ENCODE data around the gene IL22RA2.

Gene IL22RA2

DNA sequence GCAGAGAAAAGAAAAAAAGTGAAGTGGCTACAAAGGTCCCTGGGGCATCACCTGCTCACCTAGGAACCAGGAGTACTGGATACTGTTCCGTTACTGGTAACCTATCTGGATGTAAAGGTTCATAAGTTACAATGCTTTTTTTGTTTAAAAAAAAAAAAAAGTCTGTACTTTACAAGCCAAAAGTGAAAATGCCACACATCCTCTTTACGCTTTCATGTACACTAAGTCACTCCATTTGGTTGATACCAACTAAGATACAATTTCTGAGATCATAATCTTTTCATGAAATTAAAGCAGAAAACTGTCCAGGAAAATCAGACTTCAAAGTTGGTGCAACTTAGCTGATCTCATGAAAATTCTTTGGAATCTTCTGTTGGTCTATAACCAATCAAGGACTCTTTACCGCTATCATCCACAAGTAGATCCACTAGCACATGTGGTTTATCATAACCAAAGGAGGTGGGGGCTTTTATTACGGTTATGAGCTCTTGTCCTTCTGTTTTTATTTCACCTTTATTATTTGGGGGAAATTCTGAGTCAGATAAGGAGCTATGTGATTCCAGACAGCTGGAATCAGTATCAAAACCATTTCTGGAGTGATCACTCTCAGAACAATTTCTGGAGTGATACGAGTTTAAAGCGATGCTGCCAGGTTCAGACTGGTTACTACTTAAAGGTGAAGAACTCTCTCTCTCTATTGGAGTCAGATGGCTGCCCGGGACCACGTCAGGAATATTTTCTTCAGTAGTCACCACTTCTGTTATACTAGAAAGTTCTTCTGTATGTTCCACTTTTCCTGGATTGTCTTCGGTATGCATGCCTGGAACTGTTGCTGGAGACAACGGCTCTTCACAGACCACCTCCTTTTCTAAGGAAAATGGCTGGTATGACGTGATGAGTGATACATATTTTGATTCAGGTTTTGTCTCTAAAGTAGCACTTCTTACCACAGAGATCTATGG lies 24.5 kb upstream of the IL22RA2 start:
- DNase-seq (ENCODE audit: low read depth) = no peak

DNA sequence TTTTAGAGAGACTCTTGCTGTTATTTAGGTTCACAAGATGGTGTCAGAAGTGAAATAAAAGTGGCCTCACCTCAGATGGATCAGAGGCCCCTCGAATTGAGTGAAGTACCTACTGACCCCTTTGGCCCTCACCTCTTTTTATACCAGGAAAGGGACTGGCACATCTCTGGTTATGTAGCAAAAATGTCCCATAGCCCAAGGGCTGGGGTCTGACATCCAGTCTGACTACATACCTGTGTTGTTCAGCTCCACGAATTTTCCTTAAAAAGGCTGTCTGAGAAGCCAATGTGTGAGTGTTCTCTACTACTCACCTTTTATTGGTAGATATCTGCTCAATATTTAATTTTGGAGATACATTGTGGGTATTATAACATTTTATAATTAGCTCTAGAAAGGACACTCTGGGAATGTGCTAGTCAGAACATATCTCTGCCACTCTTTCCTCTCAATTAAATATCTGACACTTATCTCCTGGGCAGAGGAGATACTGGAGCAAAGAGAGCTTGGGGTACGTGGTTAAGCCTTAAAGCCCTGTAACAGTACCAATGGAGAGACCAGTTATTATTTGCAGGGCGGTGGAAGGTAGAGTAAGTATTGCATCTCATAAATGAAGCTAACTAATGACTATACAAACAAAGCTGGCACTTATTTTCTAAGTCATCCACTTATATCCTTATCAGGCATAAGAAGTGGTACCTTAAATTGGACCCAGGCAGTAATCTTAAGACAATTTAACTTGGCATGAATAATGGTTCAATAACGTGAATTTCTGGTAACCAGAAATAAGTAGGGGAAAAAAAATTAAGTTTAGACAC lies 20.0 kb upstream of the IL22RA2 start:
- DNase-seq (ENCODE audit: low read depth) = no peak

DNA sequence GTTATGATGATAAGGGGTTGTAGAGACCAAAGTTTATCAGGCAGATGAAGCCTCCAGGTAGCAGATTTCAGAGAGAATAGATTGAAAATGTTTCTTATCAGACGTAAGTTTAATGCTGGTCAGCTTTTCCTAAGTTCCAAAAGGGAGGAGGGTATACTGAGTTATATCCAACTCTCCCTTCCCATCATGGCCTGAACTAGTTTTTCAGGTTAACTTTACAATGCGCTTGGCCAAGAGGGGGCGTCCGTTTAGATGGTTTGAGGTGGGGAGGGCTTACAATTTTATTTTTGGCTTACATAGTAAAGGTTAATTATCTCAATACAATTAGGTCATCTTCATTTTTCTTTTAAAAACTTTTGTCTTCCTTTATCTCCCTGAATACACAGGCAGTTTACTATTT lies 19.4 kb upstream of the IL22RA2 start:
- no peak for DNase-seq (ENCODE audit: low read depth)

DNA sequence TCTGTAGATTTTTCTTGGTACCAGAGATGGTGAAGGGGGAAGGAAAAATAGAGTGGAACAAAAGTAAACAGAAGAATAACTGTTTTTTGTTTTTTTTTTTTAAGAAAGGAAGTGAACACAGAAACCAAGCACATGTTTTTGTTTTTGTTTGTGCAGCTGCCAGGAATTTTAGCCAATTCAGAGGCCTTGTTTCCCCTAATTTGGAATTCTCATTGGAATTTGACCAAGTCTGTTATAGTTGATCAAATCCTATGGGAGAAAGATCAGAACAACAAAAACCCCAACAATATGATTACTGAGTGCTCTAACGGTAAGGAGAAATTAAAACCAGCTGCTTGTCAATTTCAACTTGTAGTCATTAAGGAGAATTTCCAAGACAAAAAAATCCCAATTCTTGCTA lies 18.2 kb upstream of the IL22RA2 start:
- no peak for DNase-seq (ENCODE audit: low read depth)

DNA sequence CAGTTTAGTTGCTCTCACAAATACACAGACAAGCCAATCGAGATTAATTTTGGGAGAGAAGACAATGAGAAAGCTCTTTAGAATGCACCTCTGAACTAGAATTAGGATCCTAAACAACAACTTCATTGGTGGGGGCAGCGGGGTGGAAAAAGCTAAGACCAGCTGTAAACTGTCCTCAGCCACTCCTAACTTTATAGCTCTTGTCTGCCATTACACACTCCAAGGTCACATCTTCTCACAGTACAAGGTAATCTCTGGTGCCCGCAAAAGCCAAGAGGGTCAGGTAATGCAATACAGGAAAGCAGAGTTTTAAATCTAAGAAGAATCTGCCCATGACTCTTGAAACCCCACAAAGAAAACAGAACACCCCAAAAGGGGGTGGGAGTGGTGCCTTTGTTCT lies 17.8 kb upstream of the IL22RA2 start:
- no peak for DNase-seq (ENCODE audit: low read depth)

DNA sequence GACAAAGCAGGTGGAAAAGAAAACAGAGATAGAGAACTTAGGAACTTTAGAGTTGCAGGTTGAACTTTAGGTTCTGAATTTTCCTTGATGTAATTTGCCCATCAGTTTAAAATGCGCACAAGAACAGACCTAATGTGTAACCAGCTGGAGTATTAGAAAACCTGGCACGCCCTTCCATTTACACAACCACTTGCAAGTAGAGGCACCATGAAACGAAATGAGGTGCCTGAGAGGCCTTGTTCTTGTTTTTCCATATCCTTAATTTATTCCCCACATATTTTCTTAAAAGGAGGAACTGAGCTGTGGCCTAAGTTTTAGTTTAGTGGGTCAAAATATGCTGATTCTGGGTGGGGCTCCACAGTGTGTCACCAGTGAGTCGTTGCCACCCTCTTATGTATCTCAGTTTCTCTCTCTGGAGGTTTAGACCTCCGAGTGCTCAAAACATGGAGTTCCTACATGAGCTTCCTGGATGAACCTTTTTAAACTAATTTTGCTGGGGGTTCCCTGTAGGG lies 17.2 kb upstream of the IL22RA2 start:
- no peak for DNase-seq (ENCODE audit: low read depth)

DNA sequence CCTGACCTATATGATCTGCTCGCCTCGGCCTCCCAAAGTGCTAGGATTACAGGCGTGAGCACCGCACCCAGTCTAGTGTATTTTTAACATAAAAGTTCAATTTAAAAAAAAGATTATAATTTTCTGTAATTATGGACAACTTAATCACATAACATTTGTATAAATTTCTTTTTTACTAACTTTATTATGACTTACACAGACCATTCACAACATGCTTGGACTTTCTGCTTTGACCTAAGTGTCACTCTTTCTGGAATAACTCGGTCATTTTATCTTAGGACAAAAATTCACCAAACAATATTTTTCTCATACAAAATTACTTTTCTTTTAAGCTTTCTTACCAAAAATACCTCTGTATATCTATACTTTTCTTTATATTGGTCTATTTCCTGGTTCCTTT lies 15.4 kb upstream of the IL22RA2 start:
- DNase-seq (ENCODE audit: low read depth) = no peak

DNA sequence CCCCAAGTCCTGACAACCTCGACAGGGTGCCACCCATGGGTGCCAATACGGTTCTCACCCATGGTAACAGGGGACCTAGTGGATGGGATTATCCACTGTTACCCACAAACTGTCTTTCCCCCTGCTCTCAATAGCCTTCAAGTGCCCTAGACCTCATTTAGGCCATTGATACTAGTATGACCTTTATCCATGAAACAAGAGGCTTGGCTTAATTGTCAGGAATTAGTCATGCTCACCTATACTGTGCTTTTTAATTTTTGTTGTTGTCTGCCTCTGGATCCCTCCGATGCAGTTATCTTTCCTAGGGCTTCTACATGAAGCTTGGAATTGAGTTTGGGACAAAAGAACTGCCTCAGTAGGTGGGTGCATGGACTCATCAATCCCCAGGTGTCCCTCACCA lies 11.8 kb upstream of the IL22RA2 start:
- DNase-seq (ENCODE audit: low read depth) = no peak

DNA sequence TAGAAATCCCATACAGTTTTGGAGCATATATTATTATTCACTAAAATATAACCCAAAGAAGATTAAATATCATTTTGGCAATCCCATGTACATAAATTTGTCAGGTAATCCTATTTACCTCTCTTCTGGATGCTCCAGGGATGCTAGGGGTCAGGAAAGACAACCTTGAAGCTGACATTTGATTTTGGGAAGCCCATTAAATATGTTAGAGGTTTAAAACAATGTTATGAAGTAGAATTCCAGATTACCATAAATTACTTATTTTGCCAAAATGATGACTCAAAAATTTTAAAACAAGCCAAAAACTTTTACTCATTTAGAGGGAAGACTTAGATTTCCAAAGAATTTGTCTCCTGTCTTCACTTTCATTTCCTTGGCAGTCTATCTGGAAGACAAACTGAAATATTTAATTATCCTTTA lies 9.2 kb upstream of the IL22RA2 start:
- DNase-seq (ENCODE audit: low read depth) = no peak

DNA sequence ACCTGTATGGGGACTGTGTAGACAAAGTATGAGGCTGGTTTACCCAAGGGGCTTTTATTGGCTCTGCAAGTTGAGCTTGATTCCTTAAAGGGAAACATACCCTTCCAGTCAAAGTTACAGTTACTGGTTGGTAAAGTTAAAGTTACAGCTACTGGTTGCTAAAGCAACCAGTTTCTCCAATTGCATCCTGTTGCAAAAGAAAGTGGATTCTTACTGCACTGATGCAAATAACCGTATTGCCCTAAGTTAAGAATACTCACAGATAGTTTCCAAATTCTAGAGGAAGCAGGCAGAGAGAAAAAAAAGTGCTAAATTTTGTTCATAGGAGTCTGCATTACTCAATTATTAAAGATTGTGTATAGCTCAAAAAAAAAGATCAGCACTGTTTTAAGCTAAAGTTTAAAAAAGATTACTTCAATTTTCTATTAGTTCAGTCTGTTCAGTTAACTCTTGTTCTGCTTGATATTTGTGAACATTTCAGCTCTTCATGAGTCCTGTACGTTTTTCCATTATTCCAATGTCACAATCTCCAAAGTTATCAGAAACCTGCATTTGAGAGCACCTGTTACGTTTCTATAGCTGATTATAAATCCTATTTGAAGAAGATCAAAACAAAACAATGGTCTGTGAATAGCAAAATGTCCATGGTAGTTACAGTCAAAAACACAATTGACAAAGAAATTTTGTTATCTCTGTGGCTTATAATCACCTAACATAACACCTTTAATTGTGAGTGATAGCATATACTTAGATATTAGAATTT lies 8.6 kb upstream of the IL22RA2 start:
- DNase-seq (ENCODE audit: low read depth) = no peak

DNA sequence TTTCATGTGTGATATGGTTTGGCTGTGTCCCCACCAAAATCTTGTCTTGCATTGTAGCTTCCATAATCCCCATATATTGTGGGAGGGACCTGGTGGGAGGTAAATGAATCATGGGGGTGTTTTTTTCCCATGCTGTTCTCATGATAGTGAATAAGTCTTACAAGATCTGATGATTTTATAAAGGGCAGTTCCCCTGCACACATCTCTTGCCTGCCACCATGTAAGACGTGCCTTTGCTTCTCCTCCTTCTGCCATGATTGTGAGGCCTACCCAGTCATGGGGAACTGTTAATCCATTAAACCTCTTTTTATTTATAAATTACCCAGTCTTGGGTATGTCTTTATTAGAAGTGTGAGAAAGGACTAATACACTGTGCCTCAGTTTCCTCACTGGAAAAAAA lies 4.2 kb upstream of the IL22RA2 start:
- DNase-seq (ENCODE audit: low read depth) = no peak

DNA sequence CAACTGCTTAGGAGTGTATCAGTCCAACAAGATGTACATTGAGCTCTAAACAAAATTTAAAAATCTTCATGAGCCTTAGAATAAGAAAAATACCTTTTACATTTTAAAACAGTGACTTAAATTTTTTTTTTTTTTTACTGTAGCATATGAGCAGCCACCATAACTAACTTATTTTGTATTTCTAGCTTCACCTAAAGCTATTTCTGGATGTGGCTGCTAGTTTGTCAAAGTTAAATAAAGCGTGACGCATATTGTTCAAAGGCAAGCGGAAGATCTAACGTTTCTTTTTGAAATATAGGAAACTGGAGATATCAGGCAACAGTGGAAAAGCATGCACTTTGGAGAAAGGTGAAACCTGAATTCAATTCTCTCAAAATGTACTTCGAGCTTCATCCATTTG lies 3.3 kb upstream of the IL22RA2 start:
- no peak for DNase-seq (ENCODE audit: low read depth)

DNA sequence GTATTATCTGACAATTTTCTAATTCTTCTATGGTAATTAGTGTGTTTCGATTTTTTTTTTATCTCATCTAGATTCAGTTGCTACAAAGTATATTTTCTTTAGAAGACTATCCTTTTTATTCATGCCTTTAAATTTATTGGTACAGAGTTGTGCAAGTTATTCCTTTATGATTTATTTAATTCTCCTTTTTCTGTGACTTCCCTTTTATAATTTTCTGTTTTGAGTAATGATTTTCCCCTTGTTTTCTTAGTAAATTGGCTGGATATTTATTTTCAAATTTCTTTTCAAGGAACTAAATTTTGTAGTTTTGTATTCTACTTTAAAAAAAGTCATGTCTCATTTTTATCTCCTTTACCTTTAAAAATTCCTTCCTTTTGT lies 2.4 kb upstream of the IL22RA2 start:
- DNase-seq (ENCODE audit: low read depth) = no peak

DNA sequence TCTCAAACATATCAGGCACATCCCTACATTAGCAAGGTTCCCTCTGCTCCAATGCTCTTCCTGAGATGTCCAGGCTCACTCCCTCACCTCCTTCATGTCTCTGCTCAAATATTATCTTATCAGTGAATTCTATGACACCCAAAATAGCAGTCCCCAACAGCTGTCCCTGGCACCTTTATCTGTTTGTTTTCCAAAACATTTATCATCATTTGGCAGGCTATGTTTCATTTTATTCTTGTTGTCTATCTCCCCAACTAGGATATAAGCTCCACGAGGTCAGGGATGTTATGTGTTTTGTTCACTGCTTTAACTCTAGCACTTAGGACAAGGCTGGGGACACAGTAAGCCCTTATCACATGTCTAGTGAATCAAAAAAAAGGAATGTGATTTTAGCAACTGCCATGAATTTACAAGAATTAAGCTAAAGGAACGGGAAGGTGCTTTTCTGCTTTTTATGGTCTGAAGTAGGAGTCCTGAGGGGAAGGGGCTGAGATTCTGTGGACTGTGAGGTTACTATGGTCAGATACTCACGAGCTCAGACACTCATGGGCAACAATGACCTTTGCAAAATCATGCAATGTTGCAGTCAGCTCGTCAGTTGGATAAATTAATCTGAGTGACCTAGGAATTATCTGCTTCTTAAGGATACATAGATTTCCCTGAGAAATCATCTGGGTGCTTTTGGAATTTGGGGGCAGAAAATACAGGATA lies 1.9 kb upstream of the IL22RA2 start:
- no peak for DNase-seq (ENCODE audit: low read depth)

DNA sequence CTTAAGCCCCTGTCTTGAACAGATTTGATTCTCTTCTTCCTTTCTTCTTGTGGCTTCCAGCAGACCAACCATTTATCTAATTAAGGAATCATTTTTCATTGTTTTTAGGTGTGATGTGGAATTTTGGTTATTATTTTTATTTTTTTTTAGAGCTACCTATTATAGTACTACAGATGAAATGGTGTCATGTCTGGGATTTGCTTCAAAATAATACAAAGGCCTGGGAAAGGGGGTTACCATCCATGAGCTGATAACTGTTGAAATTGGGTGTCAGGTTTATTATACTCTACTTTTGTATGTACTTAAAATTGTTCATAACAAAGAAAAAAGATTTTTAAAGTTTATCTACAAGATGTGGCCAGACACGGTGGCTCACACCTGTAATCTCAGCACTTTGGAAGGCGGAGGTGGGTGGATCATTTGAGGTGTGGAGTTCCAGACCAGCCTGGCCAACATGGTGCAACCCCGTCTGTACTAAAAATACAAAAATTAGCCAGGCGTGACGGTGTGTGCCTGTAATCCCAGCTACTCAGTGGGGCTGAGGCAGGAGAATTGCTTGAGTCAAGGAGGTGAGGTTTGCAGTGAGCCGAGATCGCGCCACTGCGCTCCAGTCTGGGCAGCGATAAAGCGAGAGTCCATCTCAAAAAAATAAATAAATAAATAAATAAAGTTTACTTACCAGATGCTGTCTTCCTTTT lies 561 bp downstream of the IL22RA2 start:
- DNase-seq (ENCODE audit: low read depth) = no peak

DNA sequence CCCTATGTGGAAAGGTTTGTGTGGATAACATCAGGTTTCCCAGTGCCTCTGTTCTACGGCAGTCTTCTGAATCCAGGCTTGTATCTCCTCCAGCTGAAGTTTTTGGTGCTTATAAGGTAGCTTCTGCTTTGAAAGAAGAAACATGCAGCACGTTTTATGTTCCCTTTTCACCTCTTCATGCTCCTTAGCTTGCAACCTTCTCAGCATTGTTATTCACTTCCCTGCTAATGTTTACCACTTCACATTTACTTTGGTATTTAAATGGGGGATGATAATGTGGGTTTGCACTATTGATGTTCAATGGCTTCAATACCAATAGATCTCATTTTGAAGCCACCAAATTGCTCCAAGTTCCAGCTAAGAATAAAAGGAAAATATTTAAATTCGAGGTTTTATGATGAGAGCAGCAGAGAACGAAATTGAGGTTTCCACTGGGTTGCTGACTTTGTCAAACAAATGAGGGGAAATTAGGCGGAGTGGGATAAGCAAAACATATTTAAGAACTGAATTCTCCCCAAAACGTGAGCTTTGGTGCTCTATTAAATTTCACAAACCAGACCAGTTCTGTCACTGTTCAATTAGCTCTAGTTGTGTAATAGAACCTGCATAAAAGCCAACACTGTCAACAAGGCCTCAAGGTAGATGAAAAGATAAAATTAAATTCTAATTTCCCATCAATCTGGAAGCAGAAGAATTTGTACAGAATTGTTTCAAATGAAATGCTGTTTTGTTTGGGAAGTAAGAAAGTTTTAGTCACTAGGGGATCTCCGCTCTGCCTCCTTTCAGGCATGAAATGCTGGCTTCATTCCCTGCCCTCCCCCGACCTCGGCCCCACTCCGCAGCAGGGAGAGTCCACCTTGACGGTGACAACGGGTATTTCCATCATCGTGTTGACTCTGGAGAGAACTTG lies 1.4 kb downstream of the IL22RA2 start:
- no peak for DNase-seq (ENCODE audit: low read depth)

DNA sequence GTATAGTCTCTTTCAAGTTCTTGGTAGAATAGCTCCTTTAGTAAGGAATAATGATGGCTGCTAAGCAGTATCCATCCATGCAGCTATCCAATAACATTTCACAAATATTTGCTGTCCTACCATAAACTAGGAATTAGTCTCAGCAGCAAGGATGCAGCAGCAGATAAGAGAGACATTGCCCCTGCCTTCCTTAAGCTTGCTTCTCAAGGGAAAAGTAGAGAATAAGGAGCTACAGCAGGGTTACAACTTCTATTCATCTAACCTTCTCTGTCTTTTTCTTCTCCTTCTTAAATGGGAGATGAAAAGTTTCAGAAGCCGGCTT lies 2.4 kb downstream of the IL22RA2 start:
- DNase-seq (ENCODE audit: low read depth) = no peak

DNA sequence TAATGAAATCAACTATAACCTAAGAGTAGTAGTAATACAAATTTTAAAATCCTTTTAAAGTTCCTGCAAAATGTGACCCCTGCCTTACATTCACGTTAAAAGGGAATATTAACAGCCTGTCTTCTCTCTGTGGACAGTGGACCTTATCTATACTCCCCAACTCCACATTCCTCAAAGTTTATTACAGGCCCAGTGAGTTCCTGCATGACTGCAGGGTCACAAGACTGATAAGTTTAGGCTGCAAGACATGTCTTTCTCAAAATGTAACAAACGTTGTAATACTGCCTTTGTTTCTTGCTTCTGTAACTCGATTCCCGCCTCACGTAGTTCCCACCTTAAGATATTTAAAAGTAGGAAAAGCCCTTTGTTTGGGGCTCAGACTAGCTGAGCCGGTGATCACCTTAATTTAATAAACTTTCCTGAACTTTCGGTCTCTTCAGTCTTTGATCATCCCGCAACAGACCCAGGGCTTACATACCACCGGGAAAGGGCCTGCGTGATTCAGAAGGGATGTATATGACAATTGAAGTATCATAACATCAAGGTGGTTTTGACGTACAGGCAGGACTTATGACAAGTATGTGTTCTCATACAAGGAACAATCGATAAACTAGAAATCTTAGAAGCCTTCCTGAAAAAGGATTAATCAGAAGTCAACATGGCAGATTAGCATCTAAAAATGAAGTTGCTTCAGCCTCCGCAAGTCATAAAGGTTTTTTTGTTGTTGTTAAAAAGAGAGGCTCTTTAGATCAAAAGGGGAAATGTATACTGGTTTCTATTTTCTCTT lies 3.0 kb downstream of the IL22RA2 start:
- DNase-seq (ENCODE audit: low read depth) = no peak

DNA sequence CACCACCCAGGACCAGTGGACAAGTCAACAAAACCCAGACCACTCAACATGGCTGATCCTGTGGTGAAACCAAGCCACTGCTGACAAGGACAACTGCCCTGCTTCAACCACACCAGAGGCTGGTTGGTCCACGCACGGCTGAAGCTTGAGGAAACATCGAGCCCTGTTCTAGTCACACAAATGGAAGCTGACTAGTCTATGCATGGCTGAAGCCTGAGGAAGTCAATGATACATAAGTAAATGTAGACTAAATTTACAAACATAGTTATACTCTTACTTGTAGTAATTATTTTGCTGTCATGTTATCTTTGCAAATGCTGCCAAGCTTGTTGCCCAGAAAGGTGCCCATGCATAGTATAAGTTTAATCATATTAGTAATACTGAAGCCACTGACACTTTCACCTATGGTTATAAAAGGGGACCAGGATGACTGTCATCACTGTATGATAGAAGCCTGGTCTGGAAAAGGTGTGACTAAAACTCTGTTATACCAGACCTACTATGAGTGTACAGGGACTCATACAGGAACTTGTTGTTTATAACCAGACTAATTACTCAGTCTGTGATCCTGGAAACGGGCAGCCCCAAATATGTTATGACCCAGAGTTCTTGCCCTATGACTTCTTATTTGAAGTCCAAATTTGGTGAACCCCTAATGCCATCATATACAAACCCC lies 5.6 kb downstream of the IL22RA2 start:
- DNase-seq (ENCODE audit: low read depth) = no peak

All from activated T-helper 1 cell treated with Interleukin-2 at 50 U/mL for 16 hours (primary cell).